Lung microvascular endothelial cell (primary cell): ENCODE results near the gene PWWP2A. TPM values are rescaled to one million over a fixed set of nuclear protein-coding genes. Genes with fewer than 3 reads are reported as not detected.
"Not testable (repeated sequence)": the region's sequence is repeated elsewhere in the genome, so short reads cannot be mapped to it uniquely, and the experiment has no call there.

Experiments
- DNase-seq, 2 donors: peaks; one replicate each; pipeline versions ENCODE4 v3.0.0 to v3.0.0-alpha.2; 2010; ENCODE audit warnings: low read depth in 2 of 2
- total RNA-seq: library from RNA; depleted of rRNA; stranded (reverse); fragments of >200 nt; gene quantifications from 2 replicates; pipeline ENCODE4 v1.2.1, GENCODE V29; 2014

PWWP2A gene
- total RNA-seq, 1 donor from 2014 or later: 13.7 TPM

DNA sequence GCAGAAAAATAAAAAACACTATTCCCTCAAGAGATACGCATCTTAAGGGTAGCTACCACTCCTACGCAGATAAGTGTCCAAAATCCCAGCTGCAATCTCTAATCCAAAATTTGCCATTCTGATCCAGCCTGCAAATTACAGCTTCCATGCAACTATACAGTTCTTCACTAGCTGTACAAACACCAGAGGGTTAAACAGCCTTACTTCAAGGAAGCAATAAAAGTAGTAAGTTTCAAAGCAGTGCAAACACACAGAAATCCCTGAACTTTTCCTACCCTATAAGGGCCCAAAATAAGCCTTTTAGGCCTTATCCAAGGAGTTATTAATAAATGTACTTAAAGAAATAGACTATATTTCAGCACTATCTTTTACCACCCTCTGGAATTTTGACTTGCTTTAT lies 39.5 kb downstream of the PWWP2A start:
- DNase-seq: no peak

DNA sequence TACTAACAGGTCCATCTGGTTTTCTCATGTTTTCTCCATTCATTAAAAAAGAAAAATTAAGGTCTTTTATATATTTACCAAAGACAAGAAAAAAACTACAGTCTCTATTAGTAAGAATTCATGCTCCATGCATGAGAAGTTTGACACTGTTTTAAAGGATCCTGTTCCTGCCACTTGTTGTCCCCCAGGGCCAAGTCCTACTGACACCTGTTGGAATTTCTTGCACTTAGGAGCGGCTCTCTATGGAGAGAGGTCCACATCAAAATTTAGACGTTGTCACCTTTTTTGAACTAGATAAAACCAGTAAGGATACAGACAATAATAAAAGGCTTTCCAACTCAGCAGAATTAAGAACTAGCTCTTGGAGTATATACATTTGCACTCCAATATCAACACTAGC lies 42.3 kb downstream of the PWWP2A start:
- DNase-seq: no peak

DNA sequence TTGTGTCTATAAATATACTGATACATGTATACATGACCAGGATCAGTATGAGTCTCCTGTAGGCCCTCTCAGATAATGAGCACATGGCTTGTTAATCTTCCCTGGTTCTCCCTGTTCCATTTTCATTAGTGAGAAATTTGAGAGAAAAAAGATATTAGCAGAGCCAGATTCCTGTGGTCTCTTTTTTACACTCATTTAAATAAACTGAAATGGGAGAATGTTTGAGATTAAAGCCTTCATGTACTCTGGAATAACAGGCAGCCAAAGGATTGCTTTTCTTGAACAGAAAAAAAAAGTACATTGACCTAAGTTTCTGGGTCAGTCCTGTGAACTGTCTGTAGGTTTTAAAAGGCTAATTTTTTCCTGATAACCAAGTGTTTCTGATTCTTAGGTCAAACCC lies 44.2 kb downstream of the PWWP2A start:
- no peak for DNase-seq

DNA sequence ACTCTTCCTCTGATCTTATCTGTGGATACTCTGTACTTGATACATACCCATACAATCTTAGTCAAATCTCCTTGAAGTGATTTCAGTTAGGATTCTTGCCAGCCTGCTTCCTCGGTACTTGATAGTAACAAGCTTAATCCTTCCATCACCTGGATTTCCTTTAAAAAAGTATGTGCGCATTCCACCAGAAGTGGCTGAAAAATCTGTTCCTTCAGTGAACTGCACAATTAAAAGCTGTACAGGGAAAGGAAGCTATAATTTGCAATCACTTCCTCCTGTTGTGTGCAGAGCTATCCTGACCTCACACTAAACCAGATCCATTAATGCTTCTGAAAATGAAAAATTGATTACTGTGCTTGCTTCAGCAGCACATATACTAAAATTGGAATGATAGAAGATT lies 47.3 kb downstream of the PWWP2A start:
- peak; percentile 43 to 74 for DNase-seq

DNA sequence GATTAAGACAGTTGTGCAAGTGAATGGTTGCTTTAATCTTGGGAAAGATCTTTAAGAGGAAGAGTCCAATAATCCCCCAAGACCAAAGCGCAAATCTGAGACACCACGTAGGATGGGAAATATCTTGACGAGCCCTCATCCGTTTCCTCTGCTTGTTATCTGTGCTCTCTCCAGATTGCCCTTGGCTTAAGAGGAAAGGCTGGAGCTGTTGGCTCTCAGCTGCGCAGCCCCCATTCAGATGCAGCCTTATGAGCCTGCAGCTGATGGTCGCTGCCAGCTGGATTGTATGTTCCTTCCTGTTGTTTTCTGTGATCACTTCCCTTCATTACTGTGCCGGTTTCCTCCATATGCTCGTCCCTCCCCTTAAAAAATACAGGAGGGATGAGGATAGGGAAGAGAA lies 47.7 kb downstream of the PWWP2A start:
- DNase-seq: peak; percentile 78 to 92

DNA sequence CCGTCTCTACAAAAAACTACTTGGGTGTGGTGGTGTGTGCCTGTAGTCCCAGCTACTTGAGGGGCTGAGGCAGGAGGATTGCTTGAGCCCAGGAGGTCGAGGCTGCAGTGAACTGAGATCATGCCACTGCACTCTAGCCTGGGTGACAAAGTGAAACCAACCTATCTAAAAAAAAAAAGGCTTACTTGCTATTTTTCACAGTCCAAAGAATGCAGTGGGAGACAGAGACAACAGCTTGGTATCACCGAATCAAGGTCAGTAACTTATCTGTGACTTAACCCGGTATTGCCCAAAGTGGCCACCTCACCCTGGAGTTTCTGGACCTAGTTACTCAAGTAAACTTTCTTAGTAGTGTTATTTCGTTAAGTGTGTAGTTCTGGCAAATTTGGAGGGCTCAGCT lies 50.1 kb downstream of the PWWP2A start:
- not testable (repeated sequence) for DNase-seq

GRCh38 chr5:160064995-160065614 lies 54.1 kb downstream of the PWWP2A start:
- DNase-seq: peak in 1 of 2 donors; percentile 54

DNA sequence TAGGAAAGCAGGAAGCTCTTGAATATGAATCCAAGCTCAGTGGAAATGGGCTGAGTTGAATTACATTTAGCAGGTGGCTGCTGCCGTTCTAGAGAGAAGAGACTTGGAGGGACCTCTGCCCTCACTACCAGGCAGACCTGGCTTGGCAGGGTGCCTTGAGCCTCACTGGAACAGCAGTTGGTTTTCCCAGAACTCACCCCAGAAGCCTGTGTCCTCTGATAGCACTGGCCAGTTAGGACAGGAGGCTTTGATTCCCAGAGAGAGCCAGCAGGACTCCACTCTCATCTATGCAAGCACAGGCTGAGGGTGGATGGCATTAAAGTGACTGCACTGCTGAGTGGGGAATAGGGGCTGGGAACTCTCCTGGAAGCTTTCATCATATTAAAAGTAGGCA lies 54.8 kb downstream of the PWWP2A start:
- DNase-seq: no peak

- DNase-seq: no peak
Measured at GRCh38 chr5:160061770-160062169, 57.5 kb downstream of the PWWP2A start.

GRCh38 chr5:160060001-160060400 lies 59.2 kb downstream of the PWWP2A start:
- DNase-seq: no peak

DNA sequence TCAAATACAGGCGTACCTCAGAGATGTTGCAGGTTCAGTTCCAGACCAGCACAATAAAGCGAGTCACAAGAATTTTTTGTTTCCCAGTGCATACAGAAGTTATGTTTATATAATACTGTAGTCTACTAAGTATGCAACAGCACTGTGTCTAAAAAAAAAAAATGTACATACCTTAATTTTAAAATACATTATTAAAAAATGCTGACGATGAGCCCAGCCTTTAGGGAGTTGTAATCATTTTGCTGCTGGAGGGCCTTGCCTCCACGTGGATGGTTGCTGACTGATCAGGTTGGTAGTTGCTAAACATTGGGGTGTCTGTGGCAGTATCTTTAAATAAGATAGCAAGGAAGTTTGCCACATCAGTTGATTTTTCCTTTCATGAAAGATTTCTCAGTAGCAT lies 62.0 kb downstream of the PWWP2A start:
- DNase-seq: no peak

DNA sequence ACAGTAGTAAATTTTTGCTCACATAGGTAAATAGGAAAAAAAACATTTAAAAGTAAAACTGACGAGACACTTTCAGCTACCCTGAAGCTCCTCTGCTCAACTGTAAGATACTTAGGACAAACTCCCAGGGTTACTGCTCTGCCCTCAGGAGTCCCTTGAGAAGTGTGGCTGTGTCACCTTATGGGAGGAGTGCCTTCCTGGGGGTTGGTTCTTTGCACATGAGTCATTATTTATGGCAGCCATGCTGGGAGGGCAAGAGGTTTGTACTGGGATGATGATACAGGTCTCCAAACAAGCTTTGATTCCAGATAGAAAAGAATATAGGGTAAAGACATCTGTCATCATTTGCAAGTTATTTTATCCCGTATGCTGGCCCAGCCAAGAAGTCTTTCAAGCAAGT lies 64.4 kb downstream of the PWWP2A start:
- peak in 1 of 2 donors; percentile 31 for DNase-seq

DNA sequence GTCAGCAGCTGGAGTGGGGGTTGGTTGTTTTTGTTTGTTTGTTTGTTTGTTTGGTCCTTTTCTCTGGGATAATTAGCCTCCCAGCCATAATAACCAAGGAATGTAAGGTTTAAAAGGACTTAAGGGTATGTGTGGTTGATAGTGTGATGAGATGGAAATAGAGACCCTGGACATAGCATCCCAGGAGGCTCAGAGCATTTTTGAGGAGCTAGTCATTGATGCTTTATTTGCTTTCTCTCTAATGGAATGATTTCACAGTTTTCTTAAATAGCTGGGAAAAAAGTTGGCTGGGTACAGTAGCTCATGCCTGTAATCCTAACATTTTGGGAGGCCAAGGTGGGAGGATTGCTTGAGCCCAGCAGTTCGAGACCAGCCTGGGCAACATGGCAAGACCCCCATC lies 65.2 kb downstream of the PWWP2A start:
- DNase-seq: no peak

- no peak for DNase-seq
Measured at GRCh38 chr5:160049099-160049498, 70.2 kb downstream of the PWWP2A start.

- no peak for DNase-seq
Measured at GRCh38 chr5:160048131-160048530, 71.1 kb downstream of the PWWP2A start.

DNA sequence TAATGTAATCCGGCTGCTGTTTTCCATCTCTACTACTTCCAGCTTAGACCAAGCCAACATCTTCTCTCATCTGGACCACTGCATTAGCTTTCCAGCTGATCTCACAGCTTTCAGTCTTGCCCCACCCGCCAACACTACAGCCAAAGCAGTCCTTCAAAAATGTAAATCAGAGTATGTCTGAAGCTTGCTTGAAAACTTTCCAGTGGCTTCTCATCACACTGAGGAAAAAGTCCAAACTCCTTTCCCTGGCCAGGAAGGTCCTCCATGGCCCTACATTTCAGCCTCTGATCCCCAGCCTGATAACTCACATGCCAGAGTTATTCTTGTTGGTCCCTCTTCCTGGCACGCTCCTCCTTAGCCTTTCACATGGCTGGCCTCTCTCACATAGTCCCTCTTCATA lies 71.8 kb downstream of the PWWP2A start:
- DNase-seq: no peak

DNA sequence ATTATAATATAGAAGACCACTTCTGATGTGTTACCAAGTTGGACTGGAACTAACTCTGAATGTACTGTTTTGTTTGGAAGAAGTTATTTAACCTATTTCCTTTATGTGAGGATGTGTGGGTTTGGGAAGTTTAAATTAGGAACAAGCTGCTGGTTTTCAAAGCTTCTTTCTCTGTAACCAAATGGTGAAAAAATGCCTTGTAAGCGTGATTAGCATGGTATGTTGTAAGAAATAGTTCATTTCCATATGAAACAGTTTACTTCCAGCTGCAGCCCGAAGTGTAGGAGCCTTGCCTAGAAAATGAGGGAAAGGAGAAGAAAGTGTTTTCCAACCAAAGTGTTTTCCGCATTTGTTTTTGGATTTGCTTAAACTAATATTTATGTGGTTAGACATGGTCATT lies 74.3 kb downstream of the PWWP2A start:
- peak in 1 of 2 donors; percentile 30 for DNase-seq

- DNase-seq: no peak
Measured at GRCh38 chr5:160044391-160044804, 74.9 kb downstream of the PWWP2A start.

DNA sequence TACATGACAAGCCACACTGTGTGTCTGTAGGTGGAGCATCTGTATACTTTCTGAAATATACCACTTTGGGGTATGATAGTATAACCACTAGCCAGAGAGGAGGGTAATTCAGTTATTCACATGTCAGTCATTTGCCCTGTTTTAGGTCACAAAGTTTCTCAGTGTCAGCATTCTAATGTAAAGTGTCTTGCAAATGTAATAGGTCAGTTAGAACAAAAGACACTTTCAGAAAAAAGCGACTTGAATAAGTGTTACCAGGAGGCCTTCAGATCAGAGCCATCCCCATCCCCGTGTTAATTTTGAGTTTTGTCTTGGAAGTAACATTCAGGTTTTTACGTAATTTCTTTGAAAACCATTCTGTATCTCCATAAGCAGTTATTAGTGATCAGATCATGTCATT lies 76.6 kb downstream of the PWWP2A start:
- no peak for DNase-seq

Other genes starting within 250 kb of the PWWP2A start
- gene ADRA1B, start 203.0 kb downstream of the PWWP2A start, total RNA-seq: under 0.01 and 0.22 TPM in 2 replicates
- gene TTC1, start 110.3 kb downstream of the PWWP2A start, total RNA-seq: 41.0 and 50.0 TPM in 2 replicates
- gene FABP6, start 110.1 kb upstream of the PWWP2A start, total RNA-seq: not detected in 2 replicates
- 3.5 and 6.3 TPM in 2 replicates for gene CCNJL, start 193.1 kb upstream of the PWWP2A start, total RNA-seq